HepG2 (cell line): ENCODE measurements around the gene YWHAQ. TPM values are rescaled to one million over a fixed set of nuclear protein-coding genes. Genes with fewer than 3 reads are reported as not detected.
A peak's percentile ranks its signal among the peaks of the same experiment; 100 is the strongest.

Experiments used
- ERF ChIP-seq: IDR thresholded peaks from 2 replicates; pipeline ENCODE4 v1.6.1; 2018; ENCODE audit warnings: missing biosample characterization, missing genetic modification reagents
- ETV5 ChIP-seq: IDR thresholded peaks from 2 replicates; pipeline ENCODE4 v1.6.1; 2018; ENCODE audit warnings: missing biosample characterization, missing genetic modification reagents, inconsistent platforms, borderline replicate concordance
- FOXA3 ChIP-seq: IDR thresholded peaks from 2 replicates; pipeline ENCODE4 v1.6.1; 2016; ENCODE audit warnings: missing genetic modification reagents, missing compliant biosample characterization
- GATAD2A ChIP-seq: IDR thresholded peaks from 2 replicates; pipeline ENCODE4 v1.6.1; 2016
- RARA ChIP-seq: IDR thresholded peaks from 2 replicates; pipeline ENCODE4 v1.6.1; 2016; ENCODE audit warnings: missing genetic modification reagents, missing compliant biosample characterization
- RNF2 ChIP-seq: fragments of 450-650 bp; conservative IDR thresholded peaks from 2 replicates; pipeline ENCODE4 v1.6.1; 2016; ENCODE audit warnings: low read depth
- RXRB ChIP-seq: IDR thresholded peaks from 2 replicates; pipeline ENCODE4 v1.6.1; 2016; ENCODE audit warnings: borderline replicate concordance, missing genetic modification reagents, missing compliant biosample characterization
- SIX1 ChIP-seq: sonication (generic); formaldehyde crosslinking; IDR thresholded peaks from 2 replicates; pipeline ENCODE4 v1.4.0; 2020; ENCODE audit warnings: missing genetic modification reagents, borderline replicate concordance
- ZFP41 ChIP-seq: sonication (generic); formaldehyde crosslinking; IDR thresholded peaks from 2 replicates; pipeline ENCODE4 v1.4.0; 2020; ENCODE audit warnings: mild to moderate bottlenecking, missing genetic modification reagents, borderline replicate concordance
- ZNF441 ChIP-seq: sonication (generic); formaldehyde crosslinking; IDR thresholded peaks from 2 replicates; pipeline ENCODE4 v1.7.0; 2021; ENCODE audit warnings: missing genetic modification reagents, borderline replicate concordance
- ZNF644 ChIP-seq: IDR thresholded peaks from 2 replicates; pipeline ENCODE4 v1.6.1; 2016; ENCODE audit warnings: low read depth
- ZNF672 ChIP-seq: sonication (generic); formaldehyde crosslinking; IDR thresholded peaks from 2 replicates; pipeline ENCODE4 v1.8.1; 2022; ENCODE audit warnings: missing genetic modification reagents
- ZNF883 ChIP-seq: sonication (generic); formaldehyde crosslinking; IDR thresholded peaks from 2 replicates; pipeline ENCODE4 v1.5.1; 2020; ENCODE audit warnings: mild to moderate bottlenecking, missing genetic modification reagents; ENCODE audit errors: not compliant biosample characterization
- polyA plus RNA-seq, 8 experiments: library from polyadenylated mRNA; depleted of rRNA in 3 of 8; stranded (reverse) in 7 of 8; unstranded in 1 of 8; fragments of >200 nt; fragmentation: Illumina TruSeq in 4 of 8; extraction: Trizol in 4 of 8; gene quantifications; 2 replicates each; pipeline versions ENCODE4 v1.2.1 to v1.2.3, GENCODE V29; 2011 to 2016; ENCODE audit warnings: low read depth in 4 of 8, missing spikeins in 1 of 8, mixed read lengths in 1 of 8; ENCODE audit not compliant: insufficient read depth in 1 of 8
- total RNA-seq, 5 experiments: library from RNA; depleted of rRNA; stranded (reverse); fragments of >200 nt; fragmentation: Illumina TruSeq; extraction: Trizol; gene quantifications; 2 replicates each; pipeline ENCODE4 v1.2.3, GENCODE V29; 2016; ENCODE audit warnings: low read depth in 1 of 5
- TF ChIP-seq, protein P1 (sequence below): sonication (generic); formaldehyde crosslinking; IDR thresholded peaks from 2 replicates; pipeline ENCODE4 v1.4.0; 2020; ENCODE audit warnings: missing genetic modification reagents, borderline replicate concordance
- TF ChIP-seq, protein P2 (sequence below): IDR thresholded peaks from 2 replicates; pipeline ENCODE4 v1.6.1; 2012; ENCODE audit warnings: low read length, improper control_type of control experiment

YWHAQ gene
- total and polyA plus RNA-seq, 2 of the 13 experiments (the other 11 are each of a cell fraction or from before 2014, with no cell fraction given), result 160 to 304 TPM

DNA sequence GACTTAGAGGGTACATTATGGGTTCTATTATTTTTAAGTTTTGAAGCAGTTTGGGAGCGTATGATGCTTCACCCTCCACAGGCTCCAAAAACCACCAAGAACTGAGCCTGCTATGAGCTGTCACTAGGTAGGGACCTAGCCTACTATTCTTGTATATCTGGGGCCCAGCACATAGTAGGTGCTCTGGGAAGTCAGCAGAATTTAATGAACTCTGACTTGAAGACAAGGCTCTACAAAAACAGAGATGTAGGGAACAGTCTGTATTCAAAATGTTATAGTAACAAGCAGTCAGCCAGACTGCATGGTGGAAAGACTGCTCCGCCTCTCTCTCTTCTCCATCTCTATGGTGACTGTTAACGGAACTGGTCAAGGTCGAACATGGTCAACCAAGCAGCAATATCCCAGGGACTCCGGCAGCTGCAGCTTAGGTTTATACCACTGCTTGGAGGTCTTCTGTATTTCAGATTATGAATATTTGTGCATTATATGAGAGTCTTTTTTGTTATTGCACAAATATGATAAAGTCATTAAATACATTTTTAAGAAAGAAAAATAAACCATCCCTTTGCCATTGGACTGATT, 22.2 kb upstream of the YWHAQ start (continued):
- TF ChIP-seq, protein P1, sequence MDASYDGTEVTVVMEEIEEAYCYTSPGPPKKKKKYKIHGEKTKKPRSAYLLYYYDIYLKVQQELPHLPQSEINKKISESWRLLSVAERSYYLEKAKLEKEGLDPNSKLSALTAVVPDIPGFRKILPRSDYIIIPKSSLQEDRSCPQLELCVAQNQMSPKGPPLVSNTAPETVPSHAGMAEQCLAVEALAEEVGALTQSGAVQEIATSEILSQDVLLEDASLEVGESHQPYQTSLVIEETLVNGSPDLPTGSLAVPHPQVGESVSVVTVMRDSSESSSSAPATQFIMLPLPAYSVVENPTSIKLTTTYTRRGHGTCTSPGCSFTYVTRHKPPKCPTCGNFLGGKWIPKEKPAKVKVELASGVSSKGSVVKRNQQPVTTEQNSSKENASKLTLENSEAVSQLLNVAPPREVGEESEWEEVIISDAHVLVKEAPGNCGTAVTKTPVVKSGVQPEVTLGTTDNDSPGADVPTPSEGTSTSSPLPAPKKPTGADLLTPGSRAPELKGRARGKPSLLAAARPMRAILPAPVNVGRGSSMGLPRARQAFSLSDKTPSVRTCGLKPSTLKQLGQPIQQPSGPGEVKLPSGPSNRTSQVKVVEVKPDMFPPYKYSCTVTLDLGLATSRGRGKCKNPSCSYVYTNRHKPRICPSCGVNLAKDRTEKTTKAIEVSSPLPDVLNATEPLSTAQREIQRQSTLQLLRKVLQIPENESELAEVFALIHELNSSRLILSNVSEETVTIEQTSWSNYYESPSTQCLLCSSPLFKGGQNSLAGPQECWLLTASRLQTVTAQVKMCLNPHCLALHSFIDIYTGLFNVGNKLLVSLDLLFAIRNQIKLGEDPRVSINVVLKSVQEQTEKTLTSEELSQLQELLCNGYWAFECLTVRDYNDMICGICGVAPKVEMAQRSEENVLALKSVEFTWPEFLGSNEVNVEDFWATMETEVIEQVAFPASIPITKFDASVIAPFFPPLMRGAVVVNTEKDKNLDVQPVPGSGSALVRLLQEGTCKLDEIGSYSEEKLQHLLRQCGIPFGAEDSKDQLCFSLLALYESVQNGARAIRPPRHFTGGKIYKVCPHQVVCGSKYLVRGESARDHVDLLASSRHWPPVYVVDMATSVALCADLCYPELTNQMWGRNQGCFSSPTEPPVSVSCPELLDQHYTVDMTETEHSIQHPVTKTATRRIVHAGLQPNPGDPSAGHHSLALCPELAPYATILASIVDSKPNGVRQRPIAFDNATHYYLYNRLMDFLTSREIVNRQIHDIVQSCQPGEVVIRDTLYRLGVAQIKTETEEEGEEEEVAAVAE, result no peak
- TF ChIP-seq FOXA3 (CRISPR knock-in tag), result peak; percentile 7; the same call in 1 of the 2 replicates
- TF ChIP-seq ZNF644 (CRISPR knock-in tag), result 0 out of 2 replicates have a peak, but pooled peaks have one; percentile 36
- TF ChIP-seq RXRB, result peak; percentile 36; the same call in 1 of the 2 replicates
- no peak for TF ChIP-seq ZNF672 (CRISPR knock-in tag)
- peak; percentile 47; the same call in 1 of the 2 replicates for TF ChIP-seq ETV5 (CRISPR knock-in tag)
- TF ChIP-seq ZNF883 (CRISPR knock-in tag), result no peak
- TF ChIP-seq ZNF441 (CRISPR knock-in tag), result 0 out of 2 replicates have a peak, but pooled peaks have one; percentile 50
- 0 out of 2 replicates have a peak, but pooled peaks have one; percentile 24 for TF ChIP-seq GATAD2A
- TF ChIP-seq ERF (CRISPR knock-in tag), result 0 out of 2 replicates have a peak, but pooled peaks have one; percentile 19
- TF ChIP-seq, protein P2, sequence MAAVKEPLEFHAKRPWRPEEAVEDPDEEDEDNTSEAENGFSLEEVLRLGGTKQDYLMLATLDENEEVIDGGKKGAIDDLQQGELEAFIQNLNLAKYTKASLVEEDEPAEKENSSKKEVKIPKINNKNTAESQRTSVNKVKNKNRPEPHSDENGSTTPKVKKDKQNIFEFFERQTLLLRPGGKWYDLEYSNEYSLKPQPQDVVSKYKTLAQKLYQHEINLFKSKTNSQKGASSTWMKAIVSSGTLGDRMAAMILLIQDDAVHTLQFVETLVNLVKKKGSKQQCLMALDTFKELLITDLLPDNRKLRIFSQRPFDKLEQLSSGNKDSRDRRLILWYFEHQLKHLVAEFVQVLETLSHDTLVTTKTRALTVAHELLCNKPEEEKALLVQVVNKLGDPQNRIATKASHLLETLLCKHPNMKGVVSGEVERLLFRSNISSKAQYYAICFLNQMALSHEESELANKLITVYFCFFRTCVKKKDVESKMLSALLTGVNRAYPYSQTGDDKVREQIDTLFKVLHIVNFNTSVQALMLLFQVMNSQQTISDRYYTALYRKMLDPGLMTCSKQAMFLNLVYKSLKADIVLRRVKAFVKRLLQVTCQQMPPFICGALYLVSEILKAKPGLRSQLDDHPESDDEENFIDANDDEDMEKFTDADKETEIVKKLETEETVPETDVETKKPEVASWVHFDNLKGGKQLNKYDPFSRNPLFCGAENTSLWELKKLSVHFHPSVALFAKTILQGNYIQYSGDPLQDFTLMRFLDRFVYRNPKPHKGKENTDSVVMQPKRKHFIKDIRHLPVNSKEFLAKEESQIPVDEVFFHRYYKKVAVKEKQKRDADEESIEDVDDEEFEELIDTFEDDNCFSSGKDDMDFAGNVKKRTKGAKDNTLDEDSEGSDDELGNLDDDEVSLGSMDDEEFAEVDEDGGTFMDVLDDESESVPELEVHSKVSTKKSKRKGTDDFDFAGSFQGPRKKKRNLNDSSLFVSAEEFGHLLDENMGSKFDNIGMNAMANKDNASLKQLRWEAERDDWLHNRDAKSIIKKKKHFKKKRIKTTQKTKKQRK, result 0 out of 2 replicates have a peak, but pooled peaks have one; percentile 26
- TF ChIP-seq ZFP41 (CRISPR knock-in tag), result no peak
- TF ChIP-seq RNF2, result no peak
- TF ChIP-seq RARA (CRISPR knock-in tag), result peak; percentile 45; the same call in 1 of the 2 replicates
- no peak for TF ChIP-seq SIX1
